Activated T-cell treated with anti-CD3 and anti-CD28 coated beads, Interleukin-2, amount 50 U/mL, for 48 hours (primary cell): Measurements from ENCODE around the gene DONSON.
A peak's percentile ranks its signal among the peaks of the same experiment; 100 is the strongest.
"Not testable (repeated sequence)": the region's sequence is repeated elsewhere in the genome, so short reads cannot be mapped to it uniquely, and the experiment has no call there.

Experiments
- DNase-seq, 2 experiments: peaks; one replicate each; pipeline ENCODE4 v3.0.0-alpha.2; 2020

Gene DONSON, protein sequence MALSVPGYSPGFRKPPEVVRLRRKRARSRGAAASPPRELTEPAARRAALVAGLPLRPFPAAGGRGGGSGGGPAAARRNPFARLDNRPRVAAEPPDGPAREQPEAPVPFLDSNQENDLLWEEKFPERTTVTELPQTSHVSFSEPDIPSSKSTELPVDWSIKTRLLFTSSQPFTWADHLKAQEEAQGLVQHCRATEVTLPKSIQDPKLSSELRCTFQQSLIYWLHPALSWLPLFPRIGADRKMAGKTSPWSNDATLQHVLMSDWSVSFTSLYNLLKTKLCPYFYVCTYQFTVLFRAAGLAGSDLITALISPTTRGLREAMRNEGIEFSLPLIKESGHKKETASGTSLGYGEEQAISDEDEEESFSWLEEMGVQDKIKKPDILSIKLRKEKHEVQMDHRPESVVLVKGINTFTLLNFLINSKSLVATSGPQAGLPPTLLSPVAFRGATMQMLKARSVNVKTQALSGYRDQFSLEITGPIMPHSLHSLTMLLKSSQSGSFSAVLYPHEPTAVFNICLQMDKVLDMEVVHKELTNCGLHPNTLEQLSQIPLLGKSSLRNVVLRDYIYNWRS

DNA sequence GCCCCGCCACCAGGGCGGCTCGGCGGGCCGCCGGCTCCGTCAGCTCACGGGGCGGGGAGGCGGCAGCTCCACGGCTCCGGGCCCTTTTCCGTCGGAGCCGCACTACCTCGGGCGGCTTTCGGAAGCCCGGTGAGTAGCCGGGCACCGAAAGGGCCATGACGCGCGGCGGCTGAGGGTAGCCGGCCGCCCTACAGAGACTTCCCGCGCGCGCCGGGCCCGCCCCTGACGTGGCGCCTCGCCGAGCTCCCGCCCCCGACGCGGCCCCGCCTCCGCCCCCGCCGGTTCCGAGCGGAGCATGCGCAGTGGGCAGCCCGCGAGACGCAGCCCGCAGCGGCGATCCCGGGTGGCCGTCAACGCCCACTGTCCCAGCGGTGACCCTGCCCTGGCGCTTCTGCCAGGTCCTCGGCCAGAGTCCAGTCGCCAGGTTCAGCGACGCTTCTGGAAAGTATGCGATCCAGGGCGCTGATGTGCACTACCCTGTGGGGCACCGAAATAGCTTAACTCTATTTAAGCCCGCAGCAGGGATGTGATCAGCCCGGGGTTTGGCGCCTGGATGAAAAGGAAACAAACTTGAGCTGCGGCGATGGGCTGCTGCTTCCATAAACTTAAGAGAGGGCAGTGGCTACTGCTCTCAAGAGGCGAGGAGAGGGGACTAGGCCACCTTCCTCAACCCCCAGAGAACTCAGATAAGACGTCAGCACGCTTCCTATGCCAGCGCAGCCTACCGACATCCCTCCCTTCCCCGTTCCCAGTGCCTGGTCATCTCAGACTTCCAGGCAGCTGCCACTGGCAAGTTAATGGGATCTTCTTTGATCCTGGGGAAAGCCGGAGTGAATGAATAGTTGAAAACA lies at the start of gene DONSON:
Gene DONSON, minus strand, starts transcription at position 200 of the 851 bp plus-strand sequence. Its CDS starts 43 bp downstream, at position 157.
- DNase-seq, result peak; percentile 91 to 94

DNA sequence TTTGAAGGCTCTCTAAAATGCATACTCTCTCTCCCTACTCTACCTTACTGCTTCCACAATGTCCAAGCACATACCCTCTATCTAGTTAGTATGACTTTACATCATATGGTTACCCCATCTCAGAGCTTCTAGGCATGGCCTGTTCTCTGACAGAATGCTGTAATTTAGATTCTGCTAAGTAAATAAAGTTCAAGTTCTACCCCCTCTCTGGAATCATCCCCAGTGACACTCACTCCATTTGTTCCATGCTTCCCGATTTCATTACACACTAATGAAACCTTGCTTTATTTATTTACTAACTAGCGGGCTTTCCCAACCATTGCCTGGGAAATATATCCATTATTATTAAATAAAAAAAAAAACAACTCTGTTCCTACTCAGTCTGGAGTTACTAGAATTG lies 45.8 kb upstream of the DONSON start:
- DNase-seq, result no peak

DNA sequence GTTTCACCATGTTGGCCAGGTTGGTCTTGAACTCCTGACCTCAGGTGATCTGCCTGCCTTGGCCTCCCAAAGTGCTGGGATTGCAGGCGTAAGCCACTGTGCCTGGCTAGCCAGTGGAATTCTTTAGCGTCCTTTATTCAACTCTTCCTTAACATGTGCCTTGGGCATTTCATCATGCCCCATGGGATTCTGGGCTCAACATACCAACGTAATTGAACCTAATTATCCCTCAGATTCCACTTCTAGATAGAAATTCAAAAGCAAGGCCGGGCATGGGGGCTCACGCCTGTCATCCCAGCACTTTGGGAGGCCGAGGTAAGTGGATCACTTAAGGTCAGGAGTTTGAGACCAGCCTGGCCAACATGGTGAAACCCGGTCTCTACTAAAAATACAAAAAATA lies 37.7 kb upstream of the DONSON start:
- DNase-seq, result not testable (repeated sequence)

DNA sequence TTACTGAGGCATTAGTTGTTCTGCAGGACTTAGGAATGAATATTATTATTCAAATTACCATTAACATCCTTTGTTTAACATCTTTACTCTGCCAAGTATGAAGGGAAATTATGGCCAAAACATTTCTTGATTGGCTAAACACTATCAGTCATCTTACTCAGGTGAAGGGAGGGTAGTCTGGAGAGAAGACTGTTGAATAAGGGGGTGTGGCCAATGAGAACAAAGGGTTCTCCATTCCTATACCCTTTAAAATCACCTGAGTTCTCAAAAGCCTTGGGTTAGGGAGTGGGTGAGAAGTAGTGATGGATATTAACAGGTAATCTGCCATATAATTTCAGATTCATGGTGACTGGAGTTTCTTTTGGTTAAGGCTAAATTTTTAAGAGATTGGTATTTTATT lies 33.8 kb upstream of the DONSON start:
- DNase-seq, result no peak

DNA sequence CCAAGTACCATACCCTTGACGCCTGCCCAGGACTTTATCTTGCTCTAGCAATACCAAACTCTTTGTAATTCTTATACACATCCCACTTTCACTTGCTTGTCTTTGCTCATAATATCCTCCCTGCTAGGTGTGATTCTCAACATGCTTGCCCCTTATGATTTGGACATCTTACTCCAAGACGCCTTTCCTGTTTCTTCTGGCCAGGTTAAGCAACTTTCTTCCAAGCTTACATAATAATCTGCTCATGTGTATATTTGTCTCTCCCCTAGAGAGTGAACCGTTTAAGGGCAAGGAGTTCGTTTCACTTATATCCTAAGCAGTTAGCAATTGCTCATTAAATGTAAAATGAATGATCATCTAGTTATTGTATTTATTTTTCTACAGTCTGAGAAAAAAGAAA lies 31.2 kb upstream of the DONSON start:
- DNase-seq, result no peak

DNA sequence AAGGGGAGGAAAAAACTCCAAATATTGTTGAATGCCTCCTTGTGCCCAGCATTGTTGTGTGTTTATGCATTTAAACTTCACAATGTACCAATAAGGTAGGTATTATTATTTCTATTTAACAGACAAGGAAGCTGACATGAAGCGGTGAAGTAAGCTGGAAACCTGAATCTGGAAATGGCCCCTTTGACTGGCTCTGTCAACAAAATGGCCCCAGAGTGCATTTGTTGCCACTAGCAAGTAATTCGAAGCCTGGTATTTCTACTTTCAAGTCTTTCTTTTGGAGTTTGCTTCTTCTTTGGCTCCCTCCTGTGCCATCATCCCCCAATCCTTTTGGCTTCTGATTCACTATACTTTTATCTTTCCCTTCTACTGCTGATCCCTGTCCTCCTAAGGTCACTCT lies 29.9 kb upstream of the DONSON start:
- DNase-seq, result no peak

DNA sequence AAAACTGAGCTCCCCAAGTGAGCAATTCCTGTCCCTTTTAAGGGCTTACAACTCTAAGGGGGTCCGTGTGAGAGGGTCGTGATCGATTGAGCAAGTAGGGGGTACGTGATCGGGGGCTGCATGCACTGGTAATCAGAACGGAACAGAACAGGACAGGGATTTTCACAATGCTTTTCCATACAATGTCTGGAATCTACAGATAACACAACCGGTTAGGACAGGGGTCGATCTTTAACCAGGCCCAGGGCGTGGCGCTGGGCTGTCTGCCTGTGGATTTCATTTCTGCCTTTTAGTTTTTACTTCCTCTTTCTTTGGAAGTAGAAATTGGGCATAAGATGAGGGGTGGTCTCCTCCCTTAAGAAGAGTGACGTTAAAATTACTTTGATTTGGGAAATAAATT lies 29.1 kb upstream of the DONSON start:
- not testable (repeated sequence) for DNase-seq

DNA sequence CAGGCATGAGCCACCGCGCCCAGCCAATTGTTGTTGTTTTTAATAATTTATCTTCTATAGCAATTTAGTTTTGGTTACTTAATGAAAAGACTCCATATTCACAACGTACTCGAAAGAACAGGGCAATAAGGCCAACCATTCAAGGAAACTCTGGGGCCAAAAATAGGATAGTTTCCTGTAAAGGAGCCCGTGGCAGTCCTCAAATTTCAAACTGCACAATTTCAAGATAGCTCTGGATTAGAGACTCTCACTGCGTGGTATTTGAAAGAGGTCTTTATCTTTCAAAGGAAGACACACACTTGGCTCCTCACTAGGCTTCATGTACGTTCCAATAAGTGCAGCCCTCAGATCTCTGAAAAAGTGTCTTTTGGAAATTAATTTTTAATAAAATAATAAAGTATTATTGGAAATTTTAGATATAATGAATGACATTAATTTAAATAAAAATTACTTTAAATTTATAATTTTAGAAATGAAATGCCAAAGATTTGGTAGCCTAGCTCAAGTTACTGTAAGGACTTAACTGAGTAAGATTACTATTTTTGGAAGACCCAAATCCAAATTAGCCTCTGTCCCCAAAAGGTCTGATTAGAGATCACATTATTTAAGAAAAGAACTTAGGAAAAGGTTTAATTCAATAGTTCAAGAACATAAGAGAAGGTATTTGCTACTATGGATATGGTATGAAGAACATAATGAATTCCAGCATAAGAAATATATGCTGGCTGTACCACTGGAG lies 22.7 kb upstream of the DONSON start:
- no peak for DNase-seq

DNA sequence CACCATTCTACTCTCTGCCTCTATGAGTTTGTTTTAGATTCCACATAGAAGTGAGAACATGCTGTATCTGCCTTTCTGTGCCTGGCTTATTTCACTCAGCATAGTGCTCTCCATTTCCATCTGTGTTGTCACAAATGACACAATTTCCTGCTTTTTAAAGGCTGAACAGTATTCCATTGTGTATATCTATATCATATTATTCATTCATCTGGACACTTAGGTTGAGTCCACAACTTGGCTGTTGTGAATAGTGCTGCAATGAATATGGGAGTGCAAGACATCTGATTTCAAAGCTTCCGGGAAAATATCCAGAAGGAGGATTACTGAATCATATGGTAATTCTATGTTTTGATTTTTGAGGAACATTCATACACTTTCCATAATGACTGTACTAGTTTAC lies 20.1 kb upstream of the DONSON start:
- DNase-seq, result no peak

DNA sequence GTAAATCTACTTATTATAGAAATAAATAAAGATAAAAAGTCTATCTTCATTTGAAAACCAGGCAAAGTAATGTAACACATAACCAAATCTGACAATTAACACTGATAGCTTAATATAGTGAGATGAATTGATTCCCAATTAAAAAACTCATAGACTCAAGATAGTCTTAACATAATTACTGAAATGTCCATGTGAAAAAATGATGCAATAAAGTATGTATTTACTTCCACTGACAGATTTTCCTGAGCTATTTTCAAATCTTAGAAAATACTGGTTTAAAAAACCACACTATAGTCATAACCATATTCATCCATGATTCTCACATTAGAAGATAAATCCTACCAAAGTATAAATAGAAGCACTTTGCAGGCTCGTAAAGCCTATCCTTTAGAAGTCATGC lies 9.6 kb upstream of the DONSON start:
- no peak for DNase-seq

DNA sequence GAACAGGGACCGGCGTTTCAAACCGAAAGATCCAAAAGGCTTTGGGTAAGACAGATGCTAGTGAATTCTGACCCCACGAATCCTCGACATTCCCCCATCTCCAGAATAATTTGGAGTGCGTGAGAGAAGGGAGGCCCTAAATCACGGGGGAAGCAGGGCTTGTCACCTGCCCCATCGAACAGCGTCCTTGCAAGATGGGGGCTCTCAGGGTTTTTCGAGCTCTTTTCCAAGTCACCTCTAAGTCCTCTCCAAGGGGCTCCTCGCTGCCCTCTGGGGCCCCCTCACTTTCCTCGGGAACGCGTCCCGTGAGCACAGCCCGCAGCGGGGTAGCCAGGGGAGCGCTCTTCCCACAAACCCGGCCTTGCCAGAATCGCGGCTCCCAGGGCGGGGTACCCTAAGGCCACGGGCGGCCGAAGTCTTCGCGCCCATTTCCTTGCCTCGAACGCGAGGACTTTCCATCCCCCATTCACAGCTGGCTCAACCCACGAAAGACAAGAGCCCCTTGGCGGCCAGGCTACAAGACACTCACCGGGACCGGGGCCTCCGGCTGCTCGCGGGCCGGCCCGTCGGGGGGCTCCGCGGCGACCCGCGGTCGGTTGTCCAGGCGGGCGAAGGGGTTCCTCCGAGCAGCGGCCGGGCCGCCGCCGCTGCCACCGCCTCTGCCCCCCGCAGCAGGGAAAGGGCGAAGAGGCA lies 546 bp downstream of the DONSON start:
- no peak for DNase-seq

DNA sequence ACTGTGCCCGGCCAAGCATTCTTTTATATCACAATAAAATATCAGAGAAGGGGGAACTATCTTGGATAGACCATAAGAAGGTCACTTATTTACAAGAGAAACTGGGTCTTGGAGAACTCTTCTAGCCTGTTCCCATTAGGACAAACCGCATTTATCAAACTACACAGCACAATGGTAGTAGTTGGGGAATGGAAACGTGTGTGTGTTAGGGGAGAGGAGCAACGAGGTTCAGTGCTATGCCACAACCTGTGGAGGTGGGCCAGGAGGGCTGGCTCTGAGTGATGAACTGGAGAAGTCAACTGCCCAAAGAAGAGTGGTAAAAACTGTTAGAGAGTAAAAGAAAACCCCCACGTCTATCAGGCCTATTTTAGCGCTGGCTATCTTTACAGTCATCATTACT lies 1.6 kb downstream of the DONSON start:
- no peak for DNase-seq

DNA sequence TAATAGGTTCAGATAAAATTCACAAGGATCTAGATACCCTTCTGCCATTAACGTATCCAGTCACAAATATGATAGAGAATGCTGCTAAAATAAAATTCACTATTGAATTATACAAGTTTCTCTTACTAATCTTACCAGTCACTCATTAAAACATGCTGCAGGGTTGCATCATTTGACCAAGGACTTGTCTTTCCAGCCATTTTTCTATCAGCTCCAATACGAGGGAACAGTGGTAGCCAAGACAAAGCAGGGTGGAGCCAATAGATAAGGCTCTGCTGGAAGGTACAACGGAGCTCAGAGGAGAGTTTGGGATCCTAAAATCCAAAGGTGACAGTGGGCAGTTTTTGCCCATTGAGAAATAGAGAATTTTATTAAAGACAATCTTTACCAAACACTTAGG lies 4.0 kb downstream of the DONSON start:
- no peak for DNase-seq

DNA sequence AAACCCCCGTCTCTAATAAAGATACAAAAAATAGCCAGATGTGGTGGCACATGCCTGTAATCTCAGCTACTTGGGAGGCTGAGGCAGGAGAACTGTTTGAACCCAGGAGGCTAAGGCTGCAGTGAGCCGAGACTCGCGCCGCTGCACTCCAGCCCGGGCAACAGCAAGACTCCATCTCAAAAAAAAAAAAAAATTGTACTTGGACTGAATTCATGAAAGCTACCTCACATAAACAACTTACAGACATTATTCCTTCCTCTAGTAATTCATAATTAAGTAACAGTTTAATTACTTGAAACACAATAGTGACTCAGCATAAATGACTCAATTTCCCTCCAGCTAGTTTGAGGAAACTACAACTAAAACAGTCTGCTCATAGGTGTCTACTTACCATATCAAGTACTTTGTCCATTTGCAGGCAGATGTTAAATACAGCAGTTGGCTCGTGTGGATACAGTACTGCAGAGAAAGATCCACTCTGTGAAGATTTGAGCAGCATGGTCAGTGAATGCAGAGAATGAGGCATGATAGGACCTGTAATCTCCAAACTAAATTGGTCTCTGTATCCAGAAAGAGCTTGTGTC lies 9.4 kb downstream of the DONSON start:
- DNase-seq, result no peak

DNA sequence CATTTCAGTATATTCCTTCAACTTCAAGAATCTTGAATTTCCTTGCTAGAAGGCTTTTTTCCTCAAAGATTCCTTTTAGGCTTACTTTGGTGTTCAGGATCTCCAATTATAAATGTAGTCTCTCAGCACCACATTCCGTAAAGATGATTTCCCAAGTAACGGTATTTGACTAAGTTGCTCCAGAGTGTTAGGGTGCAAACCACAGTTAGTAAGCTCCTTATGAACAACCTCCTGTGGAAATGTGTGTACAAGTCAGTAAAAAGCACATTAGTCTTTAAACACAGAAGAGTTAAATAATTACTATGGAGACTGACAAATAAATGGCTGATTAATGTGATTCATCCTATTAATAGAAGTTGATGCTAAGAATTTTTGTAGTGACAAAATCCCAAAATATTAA lies 10.3 kb downstream of the DONSON start:
- no peak for DNase-seq

DNA sequence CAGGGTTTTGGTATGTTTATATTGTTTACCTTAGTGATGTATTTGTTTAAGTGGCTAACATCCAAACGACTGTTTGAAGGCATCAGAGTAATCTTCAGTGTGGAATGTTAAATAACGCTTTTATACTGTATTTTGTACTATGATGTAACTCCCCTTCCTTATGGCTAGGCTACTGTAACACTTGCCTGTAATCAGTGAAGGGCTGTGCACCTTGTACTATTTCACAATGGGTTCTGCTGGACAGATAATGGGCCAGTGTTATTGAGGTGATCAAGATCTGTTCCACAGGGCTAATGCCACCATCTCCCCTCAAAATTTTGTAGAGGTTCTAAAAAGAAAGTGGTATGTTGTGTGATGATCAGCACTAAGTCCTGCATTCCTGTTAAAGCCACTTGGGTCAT lies 11.7 kb downstream of the DONSON start:
- DNase-seq, result not testable (repeated sequence)

DNA sequence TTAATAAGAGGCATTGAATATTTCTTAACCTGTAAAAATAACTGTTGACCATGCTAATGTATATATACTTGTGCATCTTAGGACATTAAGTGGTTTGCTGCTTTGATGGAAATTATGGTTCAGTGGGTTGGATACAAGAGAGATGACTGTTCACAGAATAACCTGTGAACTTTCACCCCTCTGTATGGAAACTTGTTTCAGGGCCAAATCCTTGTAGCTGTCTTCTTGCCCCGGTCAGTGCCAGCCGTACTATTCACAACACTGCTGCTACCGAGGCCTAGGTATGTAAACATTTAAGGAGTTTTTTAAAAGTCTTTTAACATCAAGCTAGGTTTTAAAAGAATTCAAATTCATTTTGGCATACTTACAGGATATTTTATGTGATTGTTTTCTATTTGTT lies 16.1 kb downstream of the DONSON start:
- no peak for DNase-seq

DNA sequence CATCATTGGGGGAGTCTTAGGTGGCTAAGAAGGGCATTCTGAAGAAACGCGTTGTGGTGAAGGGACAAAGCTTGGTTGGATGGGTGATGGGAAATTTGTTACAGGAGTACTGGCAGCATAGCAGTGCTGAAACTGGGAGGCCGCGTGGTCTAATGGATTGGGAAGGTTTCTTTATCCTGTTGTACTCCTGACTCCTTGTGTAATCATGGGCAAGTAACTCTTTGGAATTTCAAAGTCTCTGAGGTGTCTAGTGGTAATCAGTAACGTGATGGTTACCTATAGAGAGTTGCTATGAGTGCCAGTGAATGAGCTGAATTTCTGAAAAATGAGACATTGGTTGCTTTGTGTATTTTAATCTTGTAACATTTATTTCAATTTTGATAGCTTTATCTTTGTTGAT lies 18.5 kb downstream of the DONSON start:
- DNase-seq, result no peak

DNA sequence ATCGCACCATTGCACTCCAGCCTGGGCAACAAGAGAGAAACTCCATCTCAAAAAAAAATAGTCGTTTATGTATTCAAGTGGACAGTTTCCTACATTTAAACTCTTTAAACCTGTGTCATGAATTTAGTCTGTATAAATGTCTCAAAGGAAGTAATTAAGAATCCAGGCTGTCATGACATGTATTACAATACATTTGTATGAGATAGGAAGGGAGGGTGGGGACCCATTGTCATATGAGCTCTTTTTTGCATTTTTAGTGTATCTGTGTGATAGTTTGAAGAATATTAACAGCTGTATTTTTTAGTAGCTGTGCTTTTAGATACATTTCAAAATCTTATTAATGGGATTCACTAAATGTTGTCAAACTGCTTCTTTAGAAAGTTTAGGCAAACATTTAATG lies 20.0 kb downstream of the DONSON start:
- DNase-seq, result no peak

DNA sequence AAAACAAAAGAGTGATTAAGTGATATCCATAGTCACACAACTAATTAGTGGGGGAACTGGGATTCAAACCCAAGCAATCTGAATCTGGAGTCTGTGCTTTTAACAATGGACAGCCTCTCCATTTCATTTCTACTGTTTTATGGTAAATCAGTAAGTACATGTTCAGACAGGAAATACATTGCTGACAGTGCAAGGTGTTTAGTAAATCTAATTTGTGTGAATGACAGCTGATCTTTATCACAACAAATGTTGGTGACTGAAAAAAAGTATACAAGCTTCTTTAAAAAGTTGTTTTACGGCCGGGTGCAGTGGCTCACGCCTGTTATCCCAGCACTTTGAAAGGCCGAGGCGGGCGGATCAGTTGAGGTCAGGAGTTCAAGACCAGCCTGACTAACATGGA lies 20.6 kb downstream of the DONSON start:
- DNase-seq, result no peak

DNA sequence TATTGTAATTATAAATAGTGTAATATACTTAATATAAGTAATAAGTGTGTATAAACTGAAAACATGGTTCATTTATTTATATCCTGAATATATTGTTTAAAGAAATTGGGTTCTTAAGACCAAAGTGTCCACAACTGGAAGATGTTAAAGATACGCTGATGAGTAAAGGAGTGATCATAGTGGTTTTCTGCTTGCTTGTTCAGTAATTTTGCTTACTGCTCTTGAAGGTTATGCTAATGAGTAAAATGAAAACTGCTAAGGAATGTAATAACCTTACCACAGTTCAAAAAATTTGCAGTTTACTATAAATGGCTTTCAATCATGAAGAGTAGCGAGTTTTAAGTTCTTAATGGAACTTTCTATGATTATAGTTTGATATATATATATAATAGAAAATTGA lies 22.0 kb downstream of the DONSON start:
- no peak for DNase-seq

DNA sequence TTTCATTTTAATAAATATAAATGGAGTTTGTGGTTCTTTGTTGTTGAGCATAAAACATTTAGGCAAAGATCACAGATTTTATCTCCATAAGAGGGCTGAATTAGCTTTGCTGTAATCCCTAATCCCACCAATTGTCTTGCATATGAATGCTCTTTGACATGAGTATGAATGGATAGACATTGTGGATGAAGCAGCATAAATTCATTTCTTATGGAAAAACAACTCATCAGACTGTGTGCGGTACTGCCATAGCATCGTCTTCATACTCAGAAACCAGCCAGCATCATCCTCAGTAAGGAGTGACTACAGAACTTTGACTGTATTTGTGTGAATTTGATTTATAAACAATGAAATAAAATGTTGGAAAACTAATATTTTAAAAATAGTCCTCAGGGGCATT lies 26.1 kb downstream of the DONSON start:
- no peak for DNase-seq
